ENCODE measurements around the gene NF1.

Gene NF1

DNA sequence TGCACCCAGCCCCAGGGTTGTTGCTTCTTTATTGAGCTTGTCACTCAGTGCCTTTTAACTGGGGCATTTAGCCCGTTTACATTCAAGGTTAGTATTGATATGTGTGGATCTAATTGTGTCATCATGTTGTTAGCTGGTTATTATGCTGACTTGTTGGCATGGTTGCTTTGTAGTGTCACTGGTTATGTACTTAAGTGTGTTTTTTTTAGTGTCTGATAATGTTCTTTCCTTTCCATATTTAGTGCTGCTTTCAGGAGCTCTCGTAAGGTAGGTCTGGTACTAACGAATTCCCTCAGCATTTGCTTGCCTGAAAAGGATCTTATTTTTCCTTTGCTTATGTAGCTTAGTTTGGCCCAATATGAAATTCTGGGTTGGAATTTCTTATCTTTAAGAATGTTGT lies 33.5 kb downstream of the NF1 start:
- ATAC-seq (replicated peaks) (no peak), DNase-seq (no peak)
- H3K36me3 Mint-ChIP-seq, result peaks cover 4% of the 10 kb centered on the region in 2 donors
- no peak overlapping the region for H3K4me3 Mint-ChIP-seq
- H3K4me1 Mint-ChIP-seq, result peaks cover 0 to 5% of the 10 kb centered on the region in 2 donors
- H3K27ac Mint-ChIP-seq, result no peak overlapping the region
- no peaks in the 10 kb centered on the region for H3K9me3 Mint-ChIP-seq
- H3K27me3 Mint-ChIP-seq, result no peaks in the 10 kb centered on the region

DNA sequence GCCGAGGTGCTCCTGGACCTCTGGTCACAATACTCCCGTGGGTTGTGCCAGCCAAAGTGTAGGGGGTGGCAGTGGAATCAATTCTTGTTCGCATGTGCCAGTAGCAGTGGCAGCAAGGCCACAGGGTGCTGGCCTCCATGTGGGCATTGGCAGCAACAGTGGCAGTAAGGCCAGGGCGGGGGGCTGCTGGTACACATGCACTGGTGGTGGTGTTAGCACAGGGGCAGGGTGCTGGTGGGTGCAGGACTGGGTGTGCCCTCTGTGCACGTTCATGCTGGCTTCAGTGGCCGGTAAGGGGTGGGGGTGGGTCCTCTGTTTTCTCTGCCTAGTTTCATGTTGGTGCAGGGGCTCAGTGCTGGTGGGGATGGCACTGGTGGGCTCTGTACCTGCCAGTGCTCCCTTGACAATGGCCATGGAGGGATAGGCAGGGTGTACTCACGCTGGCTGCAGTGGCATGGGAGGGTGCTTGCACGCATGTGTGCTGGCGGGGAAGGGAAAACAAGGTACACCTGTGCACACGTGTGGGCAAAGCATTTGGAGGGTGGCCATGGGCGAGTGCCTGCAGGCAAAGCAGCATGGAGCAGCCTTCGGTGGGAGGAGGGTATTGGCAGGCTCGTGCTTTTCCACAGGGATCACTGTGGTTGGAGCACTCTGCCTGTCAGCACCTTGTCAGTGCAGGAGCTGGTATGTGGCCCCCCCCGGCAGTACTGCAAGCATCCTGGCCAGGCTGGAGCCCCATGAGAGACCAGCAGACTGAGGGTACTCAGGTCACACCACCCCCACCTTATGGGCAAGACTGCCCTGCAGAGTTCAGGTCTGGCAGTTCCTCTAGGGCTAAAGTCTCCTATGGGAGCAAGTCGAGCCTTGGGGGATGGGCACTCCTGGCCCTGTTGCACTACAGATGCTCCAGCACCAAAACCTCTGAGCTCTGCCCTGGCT lies 35.8 kb downstream of the NF1 start:
- peaks cover 0 to 5% of the 10 kb centered on the region in 2 donors for H3K4me1 Mint-ChIP-seq
- H3K9me3 Mint-ChIP-seq, result no peaks in the 10 kb centered on the region
- no peaks in the 10 kb centered on the region for H3K27me3 Mint-ChIP-seq
- H3K27ac Mint-ChIP-seq, result no peak overlapping the region
- peaks cover 4% of the 10 kb centered on the region in 2 donors for H3K36me3 Mint-ChIP-seq
- DNase-seq (no peak), ATAC-seq (replicated peaks) (no peak)
- H3K4me3 Mint-ChIP-seq, result no peak overlapping the region

GRCh38 chr17:31131299-31131698 lies 36.5 kb downstream of the NF1 start:
- Mint-ChIP-seq H3K27me3 (no peaks in the 10 kb centered on the region), H3K4me3 (no peak overlapping the region), H3K27ac (peak overlapping the region; percentile 43), H3K4me1 (peaks cover 0 to 5% of the 10 kb centered on the region in 2 donors), H3K36me3 (peaks cover 8 to 9% of the 10 kb centered on the region in 2 donors), H3K9me3 (no peaks in the 10 kb centered on the region)
- DNase-seq (no peak), ATAC-seq (replicated peaks) (no peak)

DNA sequence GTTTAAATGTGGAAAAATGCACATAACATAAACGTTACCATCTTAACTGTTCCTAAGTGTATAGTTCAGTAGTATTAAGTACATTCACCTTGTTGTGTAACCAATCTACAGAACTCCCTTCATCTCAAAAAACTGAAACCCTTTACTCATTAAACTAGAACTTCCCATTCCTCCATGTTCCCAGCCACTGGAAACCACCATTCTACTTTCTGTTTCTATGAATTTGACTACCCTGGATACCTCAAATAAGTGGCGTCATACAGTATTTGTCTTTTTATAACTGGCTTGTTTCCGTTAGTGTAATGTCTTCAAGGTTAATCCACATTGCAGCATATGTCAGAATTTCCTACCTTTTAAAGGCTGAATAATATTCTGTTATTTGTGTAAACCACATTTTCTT lies 38.2 kb downstream of the NF1 start:
- Mint-ChIP-seq H3K36me3 (peaks cover 10 to 11% of the 10 kb centered on the region in 2 donors), H3K4me1 (peaks cover 0 to 5% of the 10 kb centered on the region in 2 donors), H3K4me3 (no peak overlapping the region), H3K9me3 (no peaks in the 10 kb centered on the region), H3K27ac (no peak overlapping the region), H3K27me3 (no peaks in the 10 kb centered on the region)
- DNase-seq (no peak), ATAC-seq (replicated peaks) (no peak)

- H3K27ac Mint-ChIP-seq, result no peak overlapping the region
- ATAC-seq (replicated peaks), result no peak
- peaks cover 15 to 17% of the 10 kb centered on the region in 2 donors for H3K36me3 Mint-ChIP-seq
- DNase-seq, result no peak
- H3K4me1 Mint-ChIP-seq, result peaks cover 0 to 7% of the 10 kb centered on the region in 2 donors
- peaks cover 0 to 2% of the 10 kb centered on the region in 2 donors for H3K9me3 Mint-ChIP-seq
- H3K4me3 Mint-ChIP-seq, result no peak overlapping the region
- no peaks in the 10 kb centered on the region for H3K27me3 Mint-ChIP-seq
These were observed 39.8 kb downstream of the NF1 start for GRCh38 chr17:31134576-31134975.

DNA sequence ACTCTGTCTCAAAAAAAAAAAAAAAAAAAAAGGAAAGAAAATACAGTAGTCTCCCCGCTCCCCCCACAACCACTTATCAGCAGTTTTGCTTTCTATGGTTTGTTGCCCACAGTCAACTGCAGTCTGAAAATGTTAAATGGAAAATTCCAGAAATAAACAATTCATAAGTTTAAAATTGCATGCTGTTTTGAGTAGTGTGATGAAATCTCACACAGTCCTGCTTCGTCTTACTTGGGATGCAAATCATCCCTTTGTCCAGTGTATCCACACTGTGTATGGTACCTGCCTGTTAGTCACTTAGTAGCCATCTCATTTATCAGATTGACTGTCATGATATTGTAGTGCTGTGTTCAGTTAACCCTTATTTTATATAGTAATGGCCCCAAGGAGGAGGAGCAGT lies 41.5 kb downstream of the NF1 start:
- Mint-ChIP-seq H3K36me3 (peaks cover 13 to 15% of the 10 kb centered on the region in 2 donors), H3K4me3 (no peak overlapping the region), H3K27me3 (no peaks in the 10 kb centered on the region), H3K27ac (no peak overlapping the region), H3K4me1 (peaks cover 0 to 3% of the 10 kb centered on the region in 2 donors), H3K9me3 (peaks cover 0 to 2% of the 10 kb centered on the region in 2 donors)
- ATAC-seq (replicated peaks) (no peak), DNase-seq (no peak)

DNA sequence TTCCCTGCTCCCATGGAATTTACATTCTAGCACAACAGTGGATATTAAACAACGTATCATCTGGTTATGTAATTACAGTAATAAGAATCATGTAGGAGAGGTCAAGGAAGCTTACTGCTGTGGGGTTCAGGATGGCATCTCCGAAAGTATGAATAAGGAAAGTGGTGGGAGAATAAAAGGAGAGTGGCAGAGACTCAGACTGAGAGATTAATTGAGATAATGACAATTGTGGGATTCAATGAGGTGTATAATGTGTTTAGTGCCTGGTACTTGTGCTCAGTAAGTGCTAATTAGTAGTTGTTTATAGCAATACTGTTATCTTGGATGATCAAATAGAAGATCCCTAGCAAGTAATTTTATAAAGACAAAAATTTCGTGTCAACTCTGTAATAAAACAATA lies 45.3 kb downstream of the NF1 start:
- ATAC-seq (replicated peaks) (no peak), DNase-seq (no peak)
- Mint-ChIP-seq H3K27me3 (no peaks in the 10 kb centered on the region), H3K4me1 (peaks cover 0 to 3% of the 10 kb centered on the region in 2 donors), H3K9me3 (peaks cover 0 to 2% of the 10 kb centered on the region in 2 donors), H3K4me3 (no peak overlapping the region), H3K36me3 (peaks cover 18 to 25% of the 10 kb centered on the region in 2 donors), H3K27ac (no peak overlapping the region)

DNA sequence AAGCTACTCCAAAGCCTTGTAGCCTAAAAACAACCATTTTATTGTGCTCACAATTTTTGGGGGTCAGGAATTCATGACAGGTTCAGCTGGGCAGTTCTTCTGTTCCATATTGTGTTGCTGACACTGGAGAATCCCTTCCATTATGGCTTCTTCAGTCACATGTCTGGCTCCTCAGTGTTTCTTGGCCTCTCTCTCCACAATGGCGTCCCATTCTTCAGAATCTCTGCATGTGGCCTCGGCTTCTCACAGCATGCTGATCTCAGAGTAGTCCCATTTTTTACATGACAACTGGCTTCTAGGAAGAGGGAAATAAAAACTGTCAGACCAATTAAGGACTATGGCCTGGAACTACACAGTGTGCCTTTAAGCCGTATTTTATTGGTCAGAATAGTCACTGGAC lies 49.7 kb downstream of the NF1 start:
- Mint-ChIP-seq H3K9me3 (no peaks in the 10 kb centered on the region), H3K4me1 (no peaks in the 10 kb centered on the region), H3K27me3 (no peaks in the 10 kb centered on the region), H3K4me3 (no peak overlapping the region), H3K27ac (no peak overlapping the region), H3K36me3 (peaks cover 11 to 14% of the 10 kb centered on the region in 2 donors)
- ATAC-seq (replicated peaks), result no peak
- DNase-seq, result no peak

DNA sequence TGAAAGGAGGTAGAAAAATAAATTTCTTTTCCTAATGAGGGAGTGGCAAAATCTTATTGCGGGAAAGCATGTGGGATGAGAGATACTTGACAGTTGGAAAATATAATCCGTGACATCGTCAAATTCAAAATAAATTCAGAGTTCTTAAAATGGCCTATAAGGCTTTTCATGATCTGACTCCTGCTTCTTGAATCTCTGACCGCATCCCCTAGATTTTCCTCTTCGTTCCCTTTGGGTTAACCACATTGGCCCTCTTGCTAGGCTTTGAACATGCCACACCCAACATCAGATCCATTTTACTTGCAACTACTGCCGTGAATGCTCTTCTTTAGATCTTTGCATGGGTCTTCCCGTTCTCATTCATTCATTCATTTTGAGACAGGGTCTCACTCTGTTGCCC lies 50.1 kb downstream of the NF1 start:
- no peak overlapping the region for H3K4me3 Mint-ChIP-seq
- DNase-seq, result no peak

DNA sequence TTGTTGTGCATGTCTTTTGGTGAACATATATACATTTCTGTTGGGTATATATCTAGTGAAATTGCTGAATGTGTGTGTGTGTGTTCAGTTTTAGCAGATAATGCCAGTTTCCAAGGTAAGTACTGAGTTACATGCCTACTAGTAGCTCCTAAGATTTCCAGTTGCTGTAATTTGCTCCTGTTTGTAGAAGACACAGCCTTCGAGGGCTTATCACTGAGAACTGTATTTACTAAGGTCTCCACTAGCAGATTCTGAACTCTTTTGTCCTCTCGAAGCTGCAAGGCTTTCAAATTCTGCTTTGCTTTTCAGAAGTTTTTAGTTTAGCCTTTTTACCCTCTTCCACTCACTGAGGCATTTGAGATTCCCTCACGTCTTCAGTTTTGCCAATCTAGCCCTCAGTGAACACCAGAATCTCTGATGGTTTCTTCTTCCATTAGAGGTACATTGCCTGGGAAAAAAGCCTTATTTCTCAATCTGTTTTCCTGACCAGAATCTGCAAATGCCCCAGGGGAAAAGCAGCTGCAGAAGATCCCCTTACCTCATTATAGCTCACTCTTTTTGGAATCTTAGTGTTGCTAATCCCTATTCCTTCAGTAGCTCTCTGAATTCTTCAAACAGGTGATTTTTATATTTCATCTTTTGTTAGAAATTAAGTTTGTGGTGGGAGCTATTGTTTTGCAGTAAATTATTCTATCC lies 52.9 kb downstream of the NF1 start:
- Mint-ChIP-seq H3K4me3 (no peak overlapping the region), H3K27me3 (no peaks in the 10 kb centered on the region), H3K36me3 (peaks cover 10 to 19% of the 10 kb centered on the region in 2 donors), H3K4me1 (no peaks in the 10 kb centered on the region), H3K9me3 (peaks cover 2 to 4% of the 10 kb centered on the region in 2 donors), H3K27ac (no peak overlapping the region)
- ATAC-seq (replicated peaks) (no peak), DNase-seq (no peak)

More for the DNA sequence above, 50.1 kb downstream of the NF1 start:
- Mint-ChIP-seq H3K36me3 (peaks cover 9 to 14% of the 10 kb centered on the region in 2 donors), H3K27me3 (no peaks in the 10 kb centered on the region), H3K9me3 (no peaks in the 10 kb centered on the region), H3K4me1 (no peaks in the 10 kb centered on the region), H3K27ac (no peak overlapping the region)
- ATAC-seq (replicated peaks), result no peak

- Mint-ChIP-seq H3K27ac (no peak overlapping the region), H3K36me3 (peaks cover 10 to 23% of the 10 kb centered on the region in 2 donors), H3K9me3 (peaks cover 2 to 4% of the 10 kb centered on the region in 2 donors), H3K27me3 (no peaks in the 10 kb centered on the region), H3K4me3 (no peak overlapping the region), H3K4me1 (no peaks in the 10 kb centered on the region)
- ATAC-seq (replicated peaks), result no peak
- no peak for DNase-seq
These were observed 53.4 kb downstream of the NF1 start for GRCh38 chr17:31148205-31148604.

DNA sequence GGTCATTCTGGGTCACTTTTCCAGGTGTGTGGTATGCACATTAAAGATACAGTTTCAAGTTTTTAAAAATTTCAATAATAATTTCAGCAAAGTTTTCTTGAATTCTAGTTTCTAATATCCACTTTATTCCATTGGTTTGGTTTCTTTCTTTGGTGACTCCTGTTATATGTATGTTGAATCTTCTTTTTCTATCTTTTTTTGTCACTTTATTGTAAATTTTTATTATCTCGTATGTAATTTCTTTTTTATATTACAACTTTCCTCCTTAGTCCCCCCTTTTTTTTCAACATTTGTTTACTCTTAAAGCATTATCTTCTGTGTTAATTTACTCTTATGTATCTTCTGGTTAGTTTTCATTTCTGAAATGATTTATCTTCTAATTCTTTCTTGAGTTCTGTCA lies 57.5 kb downstream of the NF1 start:
- no peaks in the 10 kb centered on the region for H3K4me1 Mint-ChIP-seq
- H3K4me3 Mint-ChIP-seq, result no peak overlapping the region
- no peak overlapping the region for H3K27ac Mint-ChIP-seq
- H3K36me3 Mint-ChIP-seq, result peaks cover 7 to 22% of the 10 kb centered on the region in 2 donors
- ATAC-seq (replicated peaks) (no peak), DNase-seq (no peak)
- H3K27me3 Mint-ChIP-seq, result no peaks in the 10 kb centered on the region
- H3K9me3 Mint-ChIP-seq, result peaks cover 2 to 4% of the 10 kb centered on the region in 2 donors

- peaks cover 7 to 25% of the 10 kb centered on the region in 2 donors for H3K36me3 Mint-ChIP-seq
- H3K9me3 Mint-ChIP-seq, result peaks cover 2 to 4% of the 10 kb centered on the region in 2 donors
- ATAC-seq (replicated peaks), result no peak
- no peak overlapping the region for H3K4me3 Mint-ChIP-seq
- no peaks in the 10 kb centered on the region for H3K27me3 Mint-ChIP-seq
- no peak overlapping the region for H3K27ac Mint-ChIP-seq
- DNase-seq, result no peak
- no peaks in the 10 kb centered on the region for H3K4me1 Mint-ChIP-seq
These were observed 60.5 kb downstream of the NF1 start for GRCh38 chr17:31155208-31155810.

DNA sequence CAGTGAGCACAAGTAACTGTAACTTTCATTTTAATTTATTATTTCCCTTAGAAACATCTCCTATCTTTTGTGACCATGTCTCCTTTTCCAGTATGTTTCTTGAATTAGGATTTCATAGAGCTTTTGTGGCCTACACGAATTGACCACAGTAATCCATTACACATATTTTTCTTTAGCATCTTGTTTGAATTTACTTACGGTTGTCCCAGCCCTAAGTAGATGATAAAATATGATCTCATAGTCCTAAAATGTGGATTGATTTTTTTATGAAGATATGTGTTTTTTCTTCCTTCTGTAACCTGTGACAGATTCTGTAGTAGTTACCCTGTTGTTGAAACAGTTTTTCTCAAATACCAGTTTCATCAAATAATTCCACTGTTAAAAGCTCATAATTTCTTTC lies 61.5 kb downstream of the NF1 start:
- Mint-ChIP-seq H3K4me3 (no peak overlapping the region), H3K27me3 (no peaks in the 10 kb centered on the region), H3K9me3 (peaks cover 2 to 4% of the 10 kb centered on the region in 2 donors), H3K36me3 (peaks cover 7 to 25% of the 10 kb centered on the region in 2 donors), H3K4me1 (no peaks in the 10 kb centered on the region), H3K27ac (no peak overlapping the region)
- ATAC-seq (replicated peaks) (no peak), DNase-seq (no peak)

Measured in stimulated activated naive B cell treated with anti-CD40 and anti-IgM and Interleukin-4, amounts not matched to agents 10 μg/mL and 1 μg/mL and 100 μg/mL, for 72 hours (primary cell).